Stimulated activated CD4-positive, alpha-beta T cell treated with anti-CD3 and anti-CD28 coated beads, Interleukin-4, amount 100 ng/mL, for 48 hours (primary cell): ENCODE results near the gene REXO4.
A peak's percentile ranks its signal among the peaks of the same experiment; 100 is the strongest.
"Not testable (repeated sequence)": the region's sequence is repeated elsewhere in the genome, so short reads cannot be mapped to it uniquely, and the experiment has no call there.

Experiments used
- DNase-seq, 2 donors: peaks; one replicate each; pipeline ENCODE4 v3.0.0-alpha.2; 2020; ENCODE audit warnings: low read depth in 2 of 2

REXO4 gene

GRCh38 chr9:133389562-133389961 is 28.2 kb downstream of the REXO4 start:
- no peak for DNase-seq

GRCh38 chr9:133389025-133389557 is 28.7 kb downstream of the REXO4 start:
- DNase-seq: no peak

GRCh38 chr9:133387680-133388079 is 30.1 kb downstream of the REXO4 start:
- DNase-seq: no peak

- DNase-seq: no peak
Measured at GRCh38 chr9:133386338-133386737, 31.5 kb downstream of the REXO4 start.

GRCh38 chr9:133385452-133385851 is 32.4 kb downstream of the REXO4 start:
- DNase-seq: no peak

GRCh38 chr9:133384736-133385321 is 33.0 kb downstream of the REXO4 start:
- DNase-seq: no peak

- DNase-seq: no peak
Measured at GRCh38 chr9:133383438-133383837, 34.4 kb downstream of the REXO4 start.

GRCh38 chr9:133382507-133383141 is 35.2 kb downstream of the REXO4 start:
- DNase-seq: no peak

- DNase-seq: no peak
Measured at GRCh38 chr9:133380734-133381133, 37.1 kb downstream of the REXO4 start.

GRCh38 chr9:133379153-133380086 is 38.4 kb downstream of the REXO4 start:
- no peak for DNase-seq

- DNase-seq: no peak
Measured at GRCh38 chr9:133378408-133378962, 39.3 kb downstream of the REXO4 start.

- no peak for DNase-seq
Measured at GRCh38 chr9:133377721-133378216, 40.0 kb downstream of the REXO4 start.

GRCh38 chr9:133377280-133377679 is 40.5 kb downstream of the REXO4 start:
- not testable (repeated sequence) for DNase-seq

- peak; percentile 92 to 95 for DNase-seq
Measured at GRCh38 chr9:133375724-133376654, 41.8 kb downstream of the REXO4 start, which contains the start of the genes STKLD1 and SURF4. TSS of gene STKLD1 (plus strand) at chr9:133376366. CDS start at chr9:133376474, 108 bp downstream. TSS of gene SURF4 (minus strand) at chr9:133376060. CDS start at chr9:133375969, 91 bp downstream.

- DNase-seq: no peak
Measured at GRCh38 chr9:133375116-133375723, 42.6 kb downstream of the REXO4 start.

GRCh38 chr9:133374612-133375115 is 43.1 kb downstream of the REXO4 start:
- DNase-seq: no peak

- DNase-seq: no peak
Measured at GRCh38 chr9:133372144-133372543, 45.7 kb downstream of the REXO4 start.

- peak; percentile 56 to 76 for DNase-seq
Measured at GRCh38 chr9:133371261-133371711, 46.5 kb downstream of the REXO4 start.

GRCh38 chr9:133370685-133371084 is 47.1 kb downstream of the REXO4 start:
- no peak for DNase-seq

GRCh38 chr9:133369933-133370332 is 47.9 kb downstream of the REXO4 start:
- DNase-seq: no peak
